ENCODE measurements around the gene TAS1R3.

The TAS1R3 gene

DNA sequence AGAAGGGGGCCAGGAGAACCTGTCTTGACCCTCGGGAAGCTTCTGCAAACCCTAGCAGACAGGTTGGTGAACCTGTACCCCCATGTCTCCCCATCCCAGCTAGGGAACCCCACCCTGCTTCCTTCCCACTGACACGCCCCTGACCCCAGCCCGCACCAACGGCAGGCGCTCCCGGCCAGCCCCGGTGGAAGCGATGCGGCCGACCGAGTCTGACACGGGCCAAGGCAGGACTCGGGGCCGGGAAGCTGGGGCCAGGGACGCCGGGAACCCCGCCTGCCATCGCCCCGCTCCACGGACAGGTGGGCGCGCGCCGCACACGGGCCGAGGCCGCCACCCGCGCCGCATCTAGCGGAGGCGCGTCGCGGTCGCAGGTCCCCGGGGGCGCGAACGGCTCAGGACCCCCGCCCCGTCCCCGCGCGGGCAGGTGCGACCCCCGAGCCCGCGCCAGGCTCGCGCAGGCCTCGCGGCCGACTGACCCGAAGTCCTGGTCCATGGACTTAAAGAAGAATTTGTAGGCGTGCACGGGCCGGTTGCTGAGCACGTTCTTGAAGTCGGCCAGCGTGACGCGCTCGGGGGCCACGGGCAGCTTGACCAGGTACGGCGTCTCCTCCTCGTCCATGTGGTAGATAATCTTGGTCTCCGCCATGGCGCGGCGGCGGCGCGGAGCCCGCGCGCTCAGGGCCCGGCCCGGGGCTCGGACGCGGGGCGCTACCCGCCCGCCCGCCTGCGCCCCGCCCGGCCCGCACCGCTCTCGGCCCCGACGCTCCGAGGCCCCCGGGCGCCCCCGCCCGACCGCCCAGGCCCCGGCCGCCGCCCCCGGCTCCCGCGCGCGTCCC is 17.6 kb downstream of the TAS1R3 start:
- ATAC-seq = 0 out of 3 replicates have a peak, but pooled peaks have one; percentile 2

DNA sequence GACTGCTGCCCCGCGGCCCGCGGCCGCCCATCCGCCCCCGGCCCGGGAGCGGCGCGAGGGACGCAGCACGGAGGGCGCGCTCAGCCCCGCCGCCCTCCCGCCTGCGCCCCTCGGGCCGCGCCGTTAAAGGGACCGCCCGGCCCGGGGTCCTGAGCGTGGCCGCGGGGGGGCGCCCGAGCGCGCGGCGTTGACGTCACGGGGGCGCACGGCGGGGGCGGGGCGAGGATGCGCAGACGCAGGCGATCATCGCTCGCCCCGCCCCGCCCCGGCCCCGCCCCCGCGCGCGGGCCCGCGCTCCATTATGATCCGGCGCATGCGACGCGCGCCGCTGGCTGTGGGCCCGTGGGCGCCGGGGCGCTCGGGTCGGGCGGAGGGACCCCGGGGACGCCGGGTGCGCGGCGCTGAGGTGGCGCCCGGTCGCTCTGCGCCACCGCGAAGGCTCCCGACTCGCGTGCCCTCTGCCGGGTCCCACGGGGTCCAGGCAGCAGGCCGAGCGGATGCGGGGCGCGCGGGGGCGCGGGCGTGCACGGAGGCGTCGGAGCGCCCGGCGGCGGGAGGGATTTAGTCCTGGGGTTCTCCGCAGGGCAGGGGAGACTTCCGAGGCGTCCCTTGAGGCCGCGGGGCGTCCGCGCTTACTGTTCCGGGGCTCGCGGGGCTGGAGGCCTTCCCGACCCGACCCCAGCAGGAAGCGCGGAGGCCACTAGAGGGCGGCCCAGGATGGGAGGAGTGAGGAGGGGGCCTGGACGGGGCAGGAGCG is 18.4 kb downstream of the TAS1R3 start, which contains the start of gene DVL1:
Gene DVL1 (minus strand): TSS at position 163 of the 757 bp plus-strand sequence. CDS start 353 bp downstream, outside the sequence.
- ATAC-seq = peak; percentile 37
- TF ChIP-seq ZFP3 (CRISPR knock-in tag; IDR thresholded peaks at IDR 0.05) (no peak), ZNF565 (CRISPR knock-in tag; conservative IDR thresholded peaks at IDR 0.05; ENCODE audit: low read depth) (no peak)
- TF ChIP-seq, protein P1, sequence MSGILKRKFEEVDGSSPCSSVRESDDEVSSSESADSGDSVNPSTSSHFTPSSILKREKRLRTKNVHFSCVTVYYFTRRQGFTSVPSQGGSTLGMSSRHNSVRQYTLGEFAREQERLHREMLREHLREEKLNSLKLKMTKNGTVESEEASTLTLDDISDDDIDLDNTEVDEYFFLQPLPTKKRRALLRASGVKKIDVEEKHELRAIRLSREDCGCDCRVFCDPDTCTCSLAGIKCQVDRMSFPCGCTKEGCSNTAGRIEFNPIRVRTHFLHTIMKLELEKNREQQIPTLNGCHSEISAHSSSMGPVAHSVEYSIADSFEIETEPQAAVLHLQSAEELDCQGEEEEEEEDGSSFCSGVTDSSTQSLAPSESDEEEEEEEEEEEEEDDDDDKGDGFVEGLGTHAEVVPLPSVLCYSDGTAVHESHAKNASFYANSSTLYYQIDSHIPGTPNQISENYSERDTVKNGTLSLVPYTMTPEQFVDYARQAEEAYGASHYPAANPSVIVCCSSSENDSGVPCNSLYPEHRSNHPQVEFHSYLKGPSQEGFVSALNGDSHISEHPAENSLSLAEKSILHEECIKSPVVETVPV (CRISPR knock-in tag; IDR thresholded peaks at IDR 0.05) = no peak

More for the DNA sequence above, 17.6 kb downstream of the TAS1R3 start:
- TF ChIP-seq ESRRG (CRISPR knock-in tag; IDR thresholded peaks at IDR 0.05) (no peak), RARB (CRISPR knock-in tag; IDR thresholded peaks at IDR 0.05) (no peak), ISL1 (CRISPR knock-in tag; IDR thresholded peaks at IDR 0.05) (no peak), ARNTL (CRISPR knock-in tag; IDR thresholded peaks at IDR 0.05; ENCODE audit: borderline replicate concordance, low read depth) (no peak), ZNF70 (CRISPR knock-in tag; IDR thresholded peaks at IDR 0.05) (no peak), ZNF8 (CRISPR knock-in tag; IDR thresholded peaks at IDR 0.05) (no peak), PATZ1 (CRISPR knock-in tag; IDR thresholded peaks at IDR 0.05; ENCODE audit: borderline replicate concordance) (no peak), GLIS3 (CRISPR knock-in tag; IDR thresholded peaks at IDR 0.05) (no peak), CSDC2 (CRISPR knock-in tag; IDR thresholded peaks at IDR 0.05) (no peak)
- TF ChIP-seq, protein P2, sequence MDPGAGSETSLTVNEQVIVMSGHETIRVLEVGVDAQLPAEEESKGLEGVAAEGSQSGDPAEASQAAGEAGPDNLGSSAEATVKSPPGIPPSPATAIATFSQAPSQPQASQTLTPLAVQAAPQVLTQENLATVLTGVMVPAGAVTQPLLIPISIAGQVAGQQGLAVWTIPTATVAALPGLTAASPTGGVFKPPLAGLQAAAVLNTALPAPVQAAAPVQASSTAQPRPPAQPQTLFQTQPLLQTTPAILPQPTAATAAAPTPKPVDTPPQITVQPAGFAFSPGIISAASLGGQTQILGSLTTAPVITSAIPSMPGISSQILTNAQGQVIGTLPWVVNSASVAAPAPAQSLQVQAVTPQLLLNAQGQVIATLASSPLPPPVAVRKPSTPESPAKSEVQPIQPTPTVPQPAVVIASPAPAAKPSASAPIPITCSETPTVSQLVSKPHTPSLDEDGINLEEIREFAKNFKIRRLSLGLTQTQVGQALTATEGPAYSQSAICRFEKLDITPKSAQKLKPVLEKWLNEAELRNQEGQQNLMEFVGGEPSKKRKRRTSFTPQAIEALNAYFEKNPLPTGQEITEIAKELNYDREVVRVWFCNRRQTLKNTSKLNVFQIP (CRISPR knock-in tag; IDR thresholded peaks at IDR 0.05; ENCODE audit: borderline replicate concordance, low read depth) = no peak
- TF ChIP-seq, protein P1 (CRISPR knock-in tag; IDR thresholded peaks at IDR 0.05) = no peak

- no peak for ATAC-seq
- no peak for TF ChIP-seq ISL1 (CRISPR knock-in tag; IDR thresholded peaks at IDR 0.05)
- TF ChIP-seq RARB (CRISPR knock-in tag; IDR thresholded peaks at IDR 0.05) = no peak
- no peak for TF ChIP-seq ESRRG (CRISPR knock-in tag; IDR thresholded peaks at IDR 0.05)
- TF ChIP-seq CSDC2 (CRISPR knock-in tag; IDR thresholded peaks at IDR 0.05) = no peak
- no peak for TF ChIP-seq TCF4 (CRISPR knock-in tag; IDR thresholded peaks at IDR 0.05; ENCODE audit: borderline replicate concordance)
- TF ChIP-seq TOX (CRISPR knock-in tag; IDR thresholded peaks at IDR 0.05; ENCODE audit: borderline replicate concordance) = no peak
- TF ChIP-seq CREB5 (CRISPR knock-in tag; IDR thresholded peaks at IDR 0.05; ENCODE audit: low read depth) = no peak
- TF ChIP-seq BACH2 (CRISPR knock-in tag; IDR thresholded peaks at IDR 0.05; ENCODE audit: borderline replicate concordance) = no peak
- no peak for TF ChIP-seq PPARA (CRISPR knock-in tag; IDR thresholded peaks at IDR 0.05; ENCODE audit: borderline replicate concordance)
- TF ChIP-seq SNAI2 (CRISPR knock-in tag; IDR thresholded peaks at IDR 0.05) = no peak
- TF ChIP-seq ZC3H10 (CRISPR knock-in tag; IDR thresholded peaks at IDR 0.05) = no peak
- no peak for TF ChIP-seq PATZ1 (CRISPR knock-in tag; IDR thresholded peaks at IDR 0.05; ENCODE audit: borderline replicate concordance)
- TF ChIP-seq ZNF70 (CRISPR knock-in tag; IDR thresholded peaks at IDR 0.05) = no peak
- no peak for TF ChIP-seq ZFP30 (CRISPR knock-in tag; IDR thresholded peaks at IDR 0.05)
Measured at GRCh38 chr1:1351511-1352427, 20.7 kb downstream of the TAS1R3 start.
